HEK293 (cell line): ENCODE results near the gene IFITM1.

Experiments
- CTCF ChIA-PET: fragments of 350-600 bp; formaldehyde crosslinking; extraction: SDS; loops from one replicate; lab custom pipeline; 2021; ENCODE audit warnings: antibody characterized with exemption; lab: Yijun Ruan, JAX
- POLR2A ChIA-PET: fragments of 300-600 bp; formaldehyde crosslinking; extraction: SDS; loops from one replicate; lab custom pipeline; 2020; ENCODE audit warnings: antibody characterized with exemption, inconsistent platforms; lab: Yijun Ruan, JAX
- H3K27ac ChIP-seq: fragments of 200-500 bp; sonication (Bioruptor generic); 2 replicates; pipeline ENCODE4 v1.5.1; 2014; ENCODE audit warnings: low read depth, low read length, control low read depth, inconsistent platforms; ENCODE audit errors: extremely low read depth
- H3K36me3 ChIP-seq, 2 experiments: fragments of 200-500 bp in 1 of 2; sonication (Bioruptor generic) in 1 of 2; 1 replicate in 1 of 2; 2 replicates in 1 of 2; pipeline ENCODE4 v1.5.1; 2014 to 2017; ENCODE audit warnings: inconsistent platforms in 2 of 2, low read length in 2 of 2; ENCODE audit not compliant: control insufficient read depth in 2 of 2, insufficient read depth in 1 of 2
- H3K4me1 ChIP-seq: fragments of 200-500 bp; sonication (Bioruptor generic); 2 replicates; pipeline ENCODE4 v1.5.1; 2014; ENCODE audit warnings: mild to moderate bottlenecking, low read length, inconsistent platforms; ENCODE audit not compliant: control insufficient read depth, insufficient read depth
- H3K4me3 ChIP-seq: 2 replicates; pipeline ENCODE4 v1.5.1; 2011; ENCODE audit warnings: low read depth, mild to moderate bottlenecking, control low read depth, low read length, moderate library complexity
- H3K9me3 ChIP-seq: fragments of 200-500 bp; sonication (Bioruptor generic); 2 replicates; pipeline ENCODE4 v1.5.1; 2014; ENCODE audit warnings: low read depth, low read length, inconsistent platforms; ENCODE audit not compliant: control insufficient read depth, insufficient read depth
- INSM2 ChIP-seq: fragments of 450-650 bp; formaldehyde crosslinking; IDR thresholded peaks from 2 replicates; pipeline ENCODE4 v1.5.1; 2016; ENCODE audit warnings: missing biosample characterization, missing genetic modification characterization
- KLF1 ChIP-seq: fragments of 450-650 bp; formaldehyde crosslinking; IDR thresholded peaks from 2 replicates; pipeline ENCODE4 v1.5.1; 2016; ENCODE audit warnings: missing biosample characterization, missing genetic modification characterization
- SP7 ChIP-seq: fragments of 450-650 bp; formaldehyde crosslinking; IDR thresholded peaks from 2 replicates; pipeline ENCODE4 v1.5.1; 2016; ENCODE audit warnings: missing biosample characterization, missing genetic modification characterization
- ZBTB11 ChIP-seq: fragments of 450-650 bp; formaldehyde crosslinking; conservative IDR thresholded peaks from 2 replicates; pipeline ENCODE4 v1.5.1; 2016; ENCODE audit warnings: low read depth, missing biosample characterization, missing genetic modification characterization
- ZBTB21 ChIP-seq: fragments of 450-650 bp; formaldehyde crosslinking; IDR thresholded peaks from 2 replicates; pipeline ENCODE4 v1.5.1; 2017; ENCODE audit warnings: missing biosample characterization, missing genetic modification characterization
- ZNF221 ChIP-seq: fragments of 450-650 bp; formaldehyde crosslinking; IDR thresholded peaks from 2 replicates; pipeline ENCODE4 v1.5.1; 2017; ENCODE audit warnings: missing biosample characterization, missing genetic modification characterization, borderline replicate concordance
- ZNF248 ChIP-seq: fragments of 450-650 bp; formaldehyde crosslinking; IDR thresholded peaks from 2 replicates; pipeline ENCODE4 v1.5.1; 2017; ENCODE audit warnings: missing biosample characterization, missing genetic modification characterization
- ZNF302 ChIP-seq: fragments of 450-650 bp; formaldehyde crosslinking; IDR thresholded peaks from 2 replicates; pipeline ENCODE4 v1.5.1; 2016; ENCODE audit warnings: missing biosample characterization, missing genetic modification characterization, low read depth
- ZNF354C ChIP-seq: fragments of 450-650 bp; formaldehyde crosslinking; IDR thresholded peaks from 2 replicates; pipeline ENCODE4 v1.5.1; 2016; ENCODE audit warnings: missing biosample characterization, missing genetic modification characterization, low read depth, borderline replicate concordance
- ZNF398 ChIP-seq: fragments of 450-650 bp; formaldehyde crosslinking; IDR thresholded peaks from 2 replicates; pipeline ENCODE4 v1.5.1; 2017; ENCODE audit warnings: missing biosample characterization, missing genetic modification characterization
- ZNF561 ChIP-seq: fragments of 450-650 bp; IDR thresholded peaks from 2 replicates; pipeline ENCODE4 v1.5.1; 2018; ENCODE audit warnings: missing biosample characterization, missing genetic modification characterization, borderline replicate concordance
- ZNF585B ChIP-seq: fragments of 450-650 bp; formaldehyde crosslinking; IDR thresholded peaks from 2 replicates; pipeline ENCODE4 v1.5.1; 2016; ENCODE audit warnings: missing biosample characterization, missing genetic modification characterization
- TF ChIP-seq, protein P1 (sequence below): fragments of 450-650 bp; formaldehyde crosslinking; IDR thresholded peaks from 2 replicates; pipeline ENCODE4 v1.5.1; 2016; ENCODE audit warnings: missing biosample characterization, missing genetic modification characterization
- TF ChIP-seq, protein P2 (sequence below): fragments of 450-650 bp; formaldehyde crosslinking; IDR thresholded peaks from 2 replicates; pipeline ENCODE4 v1.5.1; 2016; ENCODE audit warnings: missing biosample characterization, missing genetic modification characterization, borderline replicate concordance

The IFITM1 gene

GRCh38 chr11:271319-271715 is 42.5 kb upstream of the IFITM1 start (continued):
- TF ChIP-seq ZBTB11 (tag by site-specific recombination) (no peak), ZNF585B (tag by site-specific recombination) (no peak), INSM2 (no peak), KLF1 (no peak), ZNF302 (tag by site-specific recombination) (no peak), SP7 (tag by site-specific recombination) (no peak), ZNF248 (no peak), ZNF398 (tag by site-specific recombination) (no peak), ZNF561 (tag by site-specific recombination) (no peak)
- TF ChIP-seq, protein P1, sequence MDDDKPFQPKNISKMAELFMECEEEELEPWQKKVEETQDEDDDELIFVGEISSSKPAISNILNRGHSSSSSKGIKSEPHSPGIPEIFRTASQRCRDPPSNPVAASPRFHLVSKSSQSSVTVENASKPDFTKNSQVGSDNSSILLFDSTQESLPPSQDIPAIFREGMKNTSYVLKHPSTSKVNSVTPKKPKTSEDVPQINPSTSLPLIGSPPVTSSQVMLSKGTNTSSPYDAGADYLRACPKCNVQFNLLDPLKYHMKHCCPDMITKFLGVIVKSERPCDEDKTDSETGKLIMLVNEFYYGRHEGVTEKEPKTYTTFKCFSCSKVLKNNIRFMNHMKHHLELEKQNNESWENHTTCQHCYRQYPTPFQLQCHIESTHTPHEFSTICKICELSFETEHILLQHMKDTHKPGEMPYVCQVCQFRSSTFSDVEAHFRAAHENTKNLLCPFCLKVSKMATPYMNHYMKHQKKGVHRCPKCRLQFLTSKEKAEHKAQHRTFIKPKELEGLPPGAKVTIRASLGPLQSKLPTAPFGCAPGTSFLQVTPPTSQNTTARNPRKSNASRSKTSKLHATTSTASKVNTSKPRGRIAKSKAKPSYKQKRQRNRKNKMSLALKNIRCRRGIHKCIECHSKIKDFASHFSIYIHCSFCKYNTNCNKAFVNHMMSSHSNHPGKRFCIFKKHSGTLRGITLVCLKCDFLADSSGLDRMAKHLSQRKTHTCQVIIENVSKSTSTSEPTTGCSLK (tag by site-specific recombination) = no peak

- CTCF ChIA-PET = interaction anchor here (1.0 kb wide), 1 partner anchor 21 kb away, joined by 4 read pairs; no protein-coding TSS in a partner anchor
- no peaks in the 10 kb centered on the region for H3K4me1 ChIP-seq
- no peaks in the 10 kb centered on the region for H3K9me3 ChIP-seq
- H3K27ac ChIP-seq = no peak overlapping the region
- no peaks in the 10 kb centered on the region for H3K36me3 ChIP-seq
- TF ChIP-seq ZBTB21 (tag by site-specific recombination) (no peak), ZNF221 (tag by site-specific recombination) (no peak), ZNF354C (no peak)
- TF ChIP-seq, protein P2, sequence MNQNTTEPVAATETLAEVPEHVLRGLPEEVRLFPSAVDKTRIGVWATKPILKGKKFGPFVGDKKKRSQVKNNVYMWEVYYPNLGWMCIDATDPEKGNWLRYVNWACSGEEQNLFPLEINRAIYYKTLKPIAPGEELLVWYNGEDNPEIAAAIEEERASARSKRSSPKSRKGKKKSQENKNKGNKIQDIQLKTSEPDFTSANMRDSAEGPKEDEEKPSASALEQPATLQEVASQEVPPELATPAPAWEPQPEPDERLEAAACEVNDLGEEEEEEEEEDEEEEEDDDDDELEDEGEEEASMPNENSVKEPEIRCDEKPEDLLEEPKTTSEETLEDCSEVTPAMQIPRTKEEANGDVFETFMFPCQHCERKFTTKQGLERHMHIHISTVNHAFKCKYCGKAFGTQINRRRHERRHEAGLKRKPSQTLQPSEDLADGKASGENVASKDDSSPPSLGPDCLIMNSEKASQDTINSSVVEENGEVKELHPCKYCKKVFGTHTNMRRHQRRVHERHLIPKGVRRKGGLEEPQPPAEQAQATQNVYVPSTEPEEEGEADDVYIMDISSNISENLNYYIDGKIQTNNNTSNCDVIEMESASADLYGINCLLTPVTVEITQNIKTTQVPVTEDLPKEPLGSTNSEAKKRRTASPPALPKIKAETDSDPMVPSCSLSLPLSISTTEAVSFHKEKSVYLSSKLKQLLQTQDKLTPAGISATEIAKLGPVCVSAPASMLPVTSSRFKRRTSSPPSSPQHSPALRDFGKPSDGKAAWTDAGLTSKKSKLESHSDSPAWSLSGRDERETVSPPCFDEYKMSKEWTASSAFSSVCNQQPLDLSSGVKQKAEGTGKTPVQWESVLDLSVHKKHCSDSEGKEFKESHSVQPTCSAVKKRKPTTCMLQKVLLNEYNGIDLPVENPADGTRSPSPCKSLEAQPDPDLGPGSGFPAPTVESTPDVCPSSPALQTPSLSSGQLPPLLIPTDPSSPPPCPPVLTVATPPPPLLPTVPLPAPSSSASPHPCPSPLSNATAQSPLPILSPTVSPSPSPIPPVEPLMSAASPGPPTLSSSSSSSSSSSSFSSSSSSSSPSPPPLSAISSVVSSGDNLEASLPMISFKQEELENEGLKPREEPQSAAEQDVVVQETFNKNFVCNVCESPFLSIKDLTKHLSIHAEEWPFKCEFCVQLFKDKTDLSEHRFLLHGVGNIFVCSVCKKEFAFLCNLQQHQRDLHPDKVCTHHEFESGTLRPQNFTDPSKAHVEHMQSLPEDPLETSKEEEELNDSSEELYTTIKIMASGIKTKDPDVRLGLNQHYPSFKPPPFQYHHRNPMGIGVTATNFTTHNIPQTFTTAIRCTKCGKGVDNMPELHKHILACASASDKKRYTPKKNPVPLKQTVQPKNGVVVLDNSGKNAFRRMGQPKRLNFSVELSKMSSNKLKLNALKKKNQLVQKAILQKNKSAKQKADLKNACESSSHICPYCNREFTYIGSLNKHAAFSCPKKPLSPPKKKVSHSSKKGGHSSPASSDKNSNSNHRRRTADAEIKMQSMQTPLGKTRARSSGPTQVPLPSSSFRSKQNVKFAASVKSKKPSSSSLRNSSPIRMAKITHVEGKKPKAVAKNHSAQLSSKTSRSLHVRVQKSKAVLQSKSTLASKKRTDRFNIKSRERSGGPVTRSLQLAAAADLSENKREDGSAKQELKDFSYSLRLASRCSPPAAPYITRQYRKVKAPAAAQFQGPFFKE (tag by site-specific recombination) = no peak
- TF ChIP-seq, all 188 proteins: peak for 0
- POLR2A ChIA-PET = no interaction called here
- no peak overlapping the region for H3K4me3 ChIP-seq
Observed at GRCh38 chr11:272195-272930, 41.5 kb upstream of the IFITM1 start.
